H9 (cell line): ENCODE measurements around the gene NBEAL1. TPM values are rescaled to one million over a fixed set of nuclear protein-coding genes. Genes with fewer than 3 reads are reported as not detected.

Source experiments
- DNase-seq: peaks from one replicate; pipeline ENCODE4 v3.0.0-alpha.2; 2017
- H2AFZ ChIP-seq: one replicate; pipeline ENCODE4 v1.6.1; 2013; ENCODE audit warnings: mild to moderate bottlenecking, low read length, control low read depth, moderate library complexity
- H2AK5ac ChIP-seq: 2 replicates; pipeline ENCODE4 v1.6.1; 2013; ENCODE audit warnings: low read length, control low read depth, mixed read lengths; ENCODE audit not compliant: insufficient read length
- H2BK120ac ChIP-seq: one replicate; pipeline ENCODE4 v1.6.1; 2013; ENCODE audit warnings: low read depth, mild to moderate bottlenecking, low read length, control low read depth, inconsistent platforms; ENCODE audit not compliant: poor library complexity, severe bottlenecking
- H2BK12ac ChIP-seq: 2 replicates; pipeline ENCODE4 v1.6.1; 2013; ENCODE audit warnings: low read length, control low read depth, mixed read lengths, low read depth; ENCODE audit not compliant: insufficient read length
- H2BK15ac ChIP-seq: 2 replicates; pipeline ENCODE4 v1.6.1; 2013; ENCODE audit warnings: low read depth, low read length, control low read depth
- H2BK20ac ChIP-seq: one replicate; pipeline ENCODE4 v1.6.1; 2013; ENCODE audit warnings: low read depth, mild to moderate bottlenecking, low read length, control low read depth, inconsistent platforms; ENCODE audit not compliant: poor library complexity, severe bottlenecking
- H2BK5ac ChIP-seq: 2 replicates; pipeline ENCODE4 v1.6.1; 2013; ENCODE audit warnings: low read length, control low read depth, mixed read lengths; ENCODE audit not compliant: insufficient read length
- H3K14ac ChIP-seq: 2 replicates; pipeline ENCODE4 v1.6.1; 2013; ENCODE audit warnings: low read length, control low read depth; ENCODE audit not compliant: insufficient read depth
- H3K18ac ChIP-seq: 2 replicates; pipeline ENCODE4 v1.6.1; 2013; ENCODE audit warnings: low read depth, mild to moderate bottlenecking, mixed read lengths, low read length, control low read depth; ENCODE audit not compliant: insufficient read length
- H3K23ac ChIP-seq: 2 replicates; pipeline ENCODE4 v1.6.1; 2013; ENCODE audit warnings: low read length, control low read depth, mixed read lengths, low read depth; ENCODE audit not compliant: insufficient read length
- H3K23me2 ChIP-seq: 2 replicates; pipeline ENCODE4 v1.6.1; 2013; ENCODE audit warnings: low read depth, mild to moderate bottlenecking, mixed read lengths, low read length, control low read depth; ENCODE audit not compliant: insufficient read length, poor library complexity, severe bottlenecking
- H3K27ac ChIP-seq: 2 replicates; pipeline ENCODE4 v1.5.1; 2013; ENCODE audit warnings: low read length, control low read depth, mixed read lengths, low read depth; ENCODE audit not compliant: insufficient read length
- H3K27me3 ChIP-seq: 2 replicates; pipeline ENCODE4 v1.6.1; 2013; ENCODE audit warnings: low read length, control low read depth, inconsistent platforms; ENCODE audit not compliant: insufficient read depth
- H3K4ac ChIP-seq: 2 replicates; pipeline ENCODE4 v1.6.1; 2013; ENCODE audit warnings: low read depth, mild to moderate bottlenecking, control low read depth, inconsistent platforms, low read length, moderate library complexity
- H3K4me1 ChIP-seq: 2 replicates; pipeline ENCODE4 v1.6.1; 2013; ENCODE audit warnings: low read length, control low read depth, inconsistent platforms; ENCODE audit not compliant: insufficient read depth
- H3K4me2 ChIP-seq: 2 replicates; pipeline ENCODE4 v1.6.1; 2013; ENCODE audit warnings: low read length, control low read depth, mixed read lengths; ENCODE audit not compliant: insufficient read length, insufficient read depth
- H3K56ac ChIP-seq: 2 replicates; pipeline ENCODE4 v1.6.1; 2013; ENCODE audit warnings: low read depth, mild to moderate bottlenecking, mixed read lengths, low read length, control low read depth; ENCODE audit not compliant: insufficient read length
- H3K79me1 ChIP-seq: 2 replicates; pipeline ENCODE4 v1.6.1; 2013; ENCODE audit warnings: low read depth, mild to moderate bottlenecking, moderate library complexity, low read length, control low read depth, inconsistent platforms; ENCODE audit not compliant: insufficient read depth, poor library complexity, severe bottlenecking
- H3K79me2 ChIP-seq: 2 replicates; pipeline ENCODE4 v1.6.1; 2013; ENCODE audit warnings: low read length, control low read depth, inconsistent platforms; ENCODE audit not compliant: insufficient read depth
- H3K9ac ChIP-seq: 2 replicates; pipeline ENCODE4 v1.6.1; 2013; ENCODE audit warnings: low read length, control low read depth, mixed read lengths; ENCODE audit not compliant: insufficient read length; ENCODE audit errors: extremely low read depth
- H3K9me3 ChIP-seq: one replicate; pipeline ENCODE4 v1.6.1; 2013; ENCODE audit warnings: low read depth, low read length, inconsistent platforms; ENCODE audit not compliant: control insufficient read depth
- H3T11ph ChIP-seq: one replicate; pipeline ENCODE4 v1.6.1; 2013; ENCODE audit warnings: mild to moderate bottlenecking, low read length, control low read depth, inconsistent platforms
- H4K20me1 ChIP-seq: one replicate; pipeline ENCODE4 v1.6.1; 2013; ENCODE audit not compliant: control insufficient read depth, insufficient read length, insufficient read depth
- H4K5ac ChIP-seq: 2 replicates; pipeline ENCODE4 v1.6.1; 2013; ENCODE audit warnings: low read depth, mild to moderate bottlenecking, mixed read lengths, low read length, control low read depth; ENCODE audit not compliant: insufficient read length
- H4K8ac ChIP-seq: replicated peaks from 2 replicates; pipeline ENCODE4 v1.6.1; 2013; ENCODE audit warnings: low read length, control low read depth, mixed read lengths, low read depth; ENCODE audit not compliant: insufficient read length
- H4K91ac ChIP-seq: 2 replicates; pipeline ENCODE4 v1.6.1; 2013; ENCODE audit warnings: low read depth, mild to moderate bottlenecking, moderate library complexity, mixed read lengths, low read length, control low read depth; ENCODE audit not compliant: insufficient read length
- H3K27ac Mint-ChIP-seq, 3 experiments: 2 replicates in 2 of 3; 3 replicates in 1 of 3; pipeline ENCODE4 v1.8.0; 2020 to 2021; ENCODE audit warnings: mixed read lengths in 3 of 3, mild to moderate bottlenecking in 1 of 3, moderate library complexity in 1 of 3
- H3K27me3 Mint-ChIP-seq: 2 replicates; pipeline ENCODE4 v1.8.0; 2021; ENCODE audit warnings: low read depth, mild to moderate bottlenecking, moderate library complexity, mixed read lengths
- H3K36me3 Mint-ChIP-seq, 3 experiments: 2 replicates in 2 of 3; 3 replicates in 1 of 3; pipeline ENCODE4 v1.8.0; 2020 to 2021; ENCODE audit warnings: low read depth in 3 of 3, mixed read lengths in 3 of 3; ENCODE audit not compliant: insufficient read depth in 1 of 3
- H3K4me1 Mint-ChIP-seq, 2 experiments: 2 replicates each; pipeline ENCODE4 v1.8.0; 2020; ENCODE audit warnings: mixed read lengths in 2 of 2
- H3K4me3 Mint-ChIP-seq, 2 experiments: 2 replicates in 1 of 2; 3 replicates in 1 of 2; pipeline ENCODE4 v1.8.0; 2020 to 2021; ENCODE audit warnings: mild to moderate bottlenecking in 2 of 2, mixed read lengths in 2 of 2, moderate library complexity in 1 of 2
- H3K9me3 Mint-ChIP-seq, 2 experiments: 2 replicates in 1 of 2; 3 replicates in 1 of 2; pipeline ENCODE4 v1.8.0; 2020; ENCODE audit warnings: mild to moderate bottlenecking in 2 of 2, mixed read lengths in 2 of 2, moderate library complexity in 1 of 2
- CTCF ChIP-seq: fragments of 200-600 bp; sonication (generic); conservative IDR thresholded peaks from 3 replicates; pipeline ENCODE4 v1.8.0; 2021; ENCODE audit warnings: antibody characterized with exemption, mild to moderate bottlenecking
- total RNA-seq: library from RNA; stranded (reverse); gene quantifications from 2 replicates; pipeline ENCODE4 v1.2.1, GENCODE V29; 2021

NBEAL1 gene
- total RNA-seq, 1 experiment from 2014 or later = 10.1 TPM

- Histone ChIP-seq H2BK20ac (no peak overlapping the region), H2BK15ac (no peak overlapping the region), H3K79me1 (no peaks in the 10 kb centered on the region), H4K20me1 (no peaks in the 10 kb centered on the region), H3K9ac (no peak overlapping the region), H4K91ac (no peak overlapping the region), H3K27ac (no peak overlapping the region), H4K8ac (no peak overlapping the region), H3K14ac (no peak overlapping the region), H3K18ac (no peak overlapping the region), H2AK5ac (no peak overlapping the region), H3K4me2 (no peak overlapping the region), H2BK5ac (no peak overlapping the region), H3K4ac (no peak overlapping the region), H3K9me3 (no peaks in the 10 kb centered on the region), H3T11ph (no peak overlapping the region), H3K56ac (no peak overlapping the region), H2BK12ac (no peak overlapping the region), H3K27me3 (no peaks in the 10 kb centered on the region), H2BK120ac (no peak overlapping the region), H3K23me2 (no peaks in the 10 kb centered on the region), H4K5ac (no peak overlapping the region), H3K4me1 (no peaks in the 10 kb centered on the region), H3K79me2 (no peaks in the 10 kb centered on the region), H3K23ac (no peak overlapping the region), H2AFZ (no peak overlapping the region)
- DNase-seq = no peak
- Mint-ChIP-seq H3K9me3 (peaks cover 3% of the 10 kb centered on the region in 2 experiments; a peak in 2 of 5 replicates), H3K36me3 (peaks cover 3 to 5% (median 3%) of the 10 kb centered on the region in 3 experiments; a peak in 4 of 7 replicates), H3K4me3 (no peak overlapping the region), H3K27me3 (no peaks in the 10 kb centered on the region), H3K4me1 (peaks cover under 1 to 2% of the 10 kb centered on the region in 2 experiments), H3K27ac (no peak overlapping the region)
- no peak for TF ChIP-seq CTCF
Measured at GRCh38 chr2:203033395-203033794, 18.7 kb downstream of the NBEAL1 start.
